Measurements from ENCODE around the gene FAM210A.

The FAM210A gene

DNA sequence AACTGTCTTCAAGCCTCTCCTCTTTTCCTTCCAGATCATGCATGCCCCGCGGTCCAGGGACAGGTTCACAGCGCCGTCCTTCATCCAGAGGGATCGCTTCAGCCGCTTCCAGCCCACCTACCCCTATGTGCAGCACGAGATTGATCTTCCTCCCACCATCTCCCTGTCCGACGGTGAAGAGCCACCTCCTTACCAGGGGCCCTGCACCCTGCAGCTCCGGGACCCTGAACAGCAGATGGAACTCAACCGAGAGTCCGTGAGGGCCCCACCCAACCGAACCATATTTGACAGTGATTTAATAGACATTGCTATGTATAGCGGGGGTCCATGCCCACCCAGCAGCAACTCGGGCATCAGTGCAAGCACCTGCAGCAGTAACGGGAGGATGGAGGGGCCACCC is 81.3 kb downstream of the FAM210A start:
- DNase-seq (ENCODE audit: low spot score) = no peak

DNA sequence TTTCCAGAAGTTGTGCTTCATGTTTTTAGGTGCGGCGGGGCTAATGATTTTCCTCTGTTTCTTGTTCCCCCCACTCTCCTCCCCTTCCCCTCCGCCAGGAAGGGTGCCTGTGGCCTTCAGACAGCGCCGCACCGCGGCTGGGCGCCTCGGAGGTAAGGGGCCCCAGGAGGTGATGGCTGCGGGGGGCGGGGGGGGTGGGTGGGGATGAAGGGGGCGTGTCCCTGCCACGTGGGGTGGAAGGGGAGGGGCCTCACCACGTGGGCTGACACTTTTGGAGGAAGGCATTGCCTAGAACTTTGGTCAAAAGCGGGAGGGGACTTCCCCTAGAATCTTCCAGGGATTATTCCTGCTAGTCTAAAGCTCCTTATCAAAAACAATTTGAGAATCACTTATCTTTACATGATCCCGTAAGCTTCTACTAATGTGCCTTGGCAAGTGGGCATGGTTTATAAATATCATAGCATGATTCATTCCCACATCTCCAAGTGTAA is 83.1 kb downstream of the FAM210A start:
- DNase-seq (ENCODE audit: low spot score) = no peak

DNA sequence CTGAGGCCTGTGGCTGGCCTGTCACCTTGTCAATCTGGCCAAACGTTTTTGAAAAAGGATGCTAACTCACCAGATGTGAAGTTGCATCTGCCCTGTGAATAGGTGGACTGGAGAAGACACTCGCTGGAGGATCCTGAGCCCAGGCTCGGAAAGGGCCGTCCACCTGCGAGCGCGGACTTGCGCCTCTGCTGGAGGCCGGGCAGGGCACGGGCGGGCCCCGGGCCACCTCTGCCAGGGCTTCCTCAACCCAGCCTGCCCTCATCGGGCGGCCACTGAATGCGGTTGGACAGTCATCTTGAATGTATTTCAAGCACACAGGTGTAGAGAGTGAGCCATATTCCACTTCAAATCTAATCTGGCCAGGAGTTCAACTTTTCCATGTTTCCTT is 83.9 kb downstream of the FAM210A start:
- DNase-seq (ENCODE audit: low spot score) = no peak

DNA sequence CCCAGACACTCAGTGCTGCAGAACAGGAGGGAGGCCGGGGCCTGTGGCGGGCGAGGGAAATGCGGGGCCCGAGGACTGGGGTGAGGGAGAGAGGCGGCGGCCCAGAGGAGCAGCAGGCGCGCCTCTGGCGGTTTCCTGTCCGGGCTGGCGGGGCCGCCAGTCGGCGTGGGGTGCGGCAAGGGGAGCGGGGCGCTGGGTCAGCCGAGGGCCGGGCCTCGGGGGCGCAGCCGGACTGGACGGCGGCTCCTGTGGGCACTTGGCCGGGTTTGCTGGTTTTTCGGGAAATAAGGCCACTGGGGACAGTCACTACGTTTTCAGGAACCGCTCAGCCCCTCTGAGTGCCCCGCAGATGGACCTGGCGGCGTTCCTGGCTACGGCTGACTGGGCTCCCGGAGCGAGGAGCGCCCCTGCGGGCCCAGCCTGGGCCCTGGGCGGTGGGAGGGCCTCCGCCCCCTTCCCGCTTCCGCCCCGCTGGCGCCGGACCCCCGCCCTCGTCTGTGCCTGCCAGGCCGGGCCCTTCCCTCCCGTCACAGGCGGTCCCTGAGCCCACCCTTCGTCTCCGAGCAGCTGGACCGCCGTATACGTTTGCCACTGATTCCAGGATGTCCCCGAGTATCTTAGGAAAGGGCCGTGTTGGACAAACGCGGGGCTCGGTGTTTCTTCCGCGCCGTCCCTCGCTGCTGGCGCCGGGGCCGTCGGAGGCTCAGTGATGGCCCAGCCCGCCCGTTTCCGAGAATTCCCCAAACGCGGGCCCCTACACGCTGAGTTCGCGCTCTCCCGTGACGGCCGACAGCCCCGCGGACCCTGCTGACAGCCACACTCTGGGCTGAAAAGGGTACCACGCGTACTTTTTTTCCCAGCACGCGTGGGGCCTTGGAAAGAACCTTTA is 84.6 kb downstream of the FAM210A start:
- DNase-seq (ENCODE audit: low spot score) = no peak

DNA sequence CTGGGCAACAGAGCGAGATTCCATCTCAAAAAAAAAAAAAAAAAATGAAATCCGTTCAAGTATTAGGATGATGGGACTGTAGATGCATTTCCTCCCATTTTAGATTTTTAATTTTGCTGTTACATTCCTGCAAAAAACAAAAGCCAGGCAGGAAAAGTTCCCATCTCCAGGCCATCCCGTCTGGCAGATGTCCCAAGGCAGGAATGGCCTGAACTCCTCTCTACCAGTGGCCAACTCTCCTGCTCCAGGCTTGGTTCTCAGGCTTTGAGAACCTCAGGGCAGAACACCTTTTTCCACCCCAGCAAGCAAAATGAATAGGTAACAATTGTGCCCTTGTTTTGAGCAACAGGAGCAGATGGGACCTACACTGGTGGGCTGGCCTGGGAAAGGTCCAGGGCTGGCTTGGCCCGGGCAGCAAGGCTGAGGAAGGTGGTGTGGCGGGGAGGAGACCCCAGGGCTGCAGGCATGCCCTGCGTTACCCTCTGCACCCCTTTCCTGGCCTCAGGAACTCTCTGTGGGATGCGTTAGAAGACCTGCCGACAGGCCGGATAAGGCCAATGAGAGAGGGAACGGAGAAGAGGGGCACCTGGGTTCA is 86.0 kb downstream of the FAM210A start:
- no peak for DNase-seq (ENCODE audit: low spot score)

DNA sequence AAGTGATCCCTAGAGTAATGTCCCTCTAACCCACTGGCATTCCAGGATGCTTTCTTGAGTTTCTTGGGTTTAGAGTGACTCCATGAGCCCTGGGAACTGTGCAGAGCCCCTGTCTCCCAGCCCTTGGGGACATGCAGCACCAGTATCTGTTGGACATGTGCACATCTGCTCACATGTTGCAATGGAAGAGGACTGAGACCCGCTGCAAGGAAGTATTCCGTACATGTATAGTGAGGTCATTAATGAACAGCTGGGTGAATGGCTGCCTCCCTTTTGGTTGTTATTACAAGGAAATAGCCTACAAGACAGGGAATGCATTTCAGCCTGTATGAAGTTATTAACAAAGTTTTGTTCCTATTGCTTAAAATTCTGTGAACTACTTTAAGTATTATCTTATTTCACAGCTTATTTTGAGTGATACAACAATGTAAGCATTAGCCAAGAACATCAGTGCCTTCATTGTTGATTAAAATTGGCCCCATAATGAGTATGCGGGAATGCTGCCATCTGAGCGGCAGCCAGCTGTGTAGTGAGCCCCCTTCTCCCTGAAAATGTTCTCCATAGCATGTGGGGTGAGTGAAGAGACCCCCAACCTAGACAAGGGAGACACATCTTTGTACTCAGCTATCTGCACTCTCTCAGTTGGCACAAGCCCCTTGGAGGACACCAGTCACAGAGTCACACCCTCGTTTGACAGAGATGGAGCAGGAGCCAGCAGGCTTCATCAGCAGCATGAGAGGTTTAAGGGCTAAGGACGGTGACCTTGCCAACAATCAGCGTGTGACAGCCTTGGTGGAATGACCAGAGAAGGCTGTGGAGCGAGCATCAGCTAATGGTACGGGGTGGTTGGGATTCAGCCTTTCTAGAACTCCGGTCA is 87.4 kb downstream of the FAM210A start:
- DNase-seq (ENCODE audit: low spot score) = no peak

DNA sequence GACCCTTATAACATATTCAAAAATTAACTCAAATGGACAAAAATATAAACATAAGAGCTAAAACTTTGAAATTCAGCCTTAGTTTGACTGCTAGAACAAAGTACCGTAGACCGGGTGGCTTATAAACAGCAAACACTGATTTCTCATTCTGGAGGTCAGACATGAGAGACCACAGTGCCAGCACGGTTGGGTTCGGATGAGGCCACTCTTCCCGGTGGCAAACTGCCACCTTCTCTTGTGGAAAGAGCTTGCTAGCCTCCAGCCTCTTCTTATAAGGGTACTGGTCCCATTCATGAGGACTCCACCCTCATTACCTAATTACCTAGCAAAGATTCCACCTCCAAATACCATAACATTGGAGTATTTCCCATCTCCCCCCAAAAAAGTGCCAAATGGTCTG is 91.3 kb downstream of the FAM210A start:
- DNase-seq (ENCODE audit: low spot score) = no peak

DNA sequence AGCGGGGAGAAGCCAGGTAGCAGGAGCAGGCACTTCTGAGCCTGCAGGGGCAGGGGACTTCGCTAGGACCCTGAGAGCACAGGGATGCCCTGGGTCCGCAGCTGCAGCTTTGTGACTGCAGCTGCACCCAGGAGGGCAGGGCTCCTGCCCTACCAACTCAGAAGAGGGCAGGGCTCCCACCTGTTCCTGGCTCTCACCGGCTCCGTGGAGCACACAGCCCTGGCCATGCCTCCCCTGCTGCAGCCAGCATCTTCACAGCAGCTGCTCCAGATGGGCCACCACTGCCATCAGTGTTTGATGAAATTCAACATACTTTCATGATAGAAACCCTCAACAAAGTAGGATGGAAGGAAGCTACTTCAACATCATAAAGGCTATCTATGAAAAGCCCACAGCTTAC is 92.7 kb downstream of the FAM210A start:
- DNase-seq (ENCODE audit: low spot score) = no peak

DNA sequence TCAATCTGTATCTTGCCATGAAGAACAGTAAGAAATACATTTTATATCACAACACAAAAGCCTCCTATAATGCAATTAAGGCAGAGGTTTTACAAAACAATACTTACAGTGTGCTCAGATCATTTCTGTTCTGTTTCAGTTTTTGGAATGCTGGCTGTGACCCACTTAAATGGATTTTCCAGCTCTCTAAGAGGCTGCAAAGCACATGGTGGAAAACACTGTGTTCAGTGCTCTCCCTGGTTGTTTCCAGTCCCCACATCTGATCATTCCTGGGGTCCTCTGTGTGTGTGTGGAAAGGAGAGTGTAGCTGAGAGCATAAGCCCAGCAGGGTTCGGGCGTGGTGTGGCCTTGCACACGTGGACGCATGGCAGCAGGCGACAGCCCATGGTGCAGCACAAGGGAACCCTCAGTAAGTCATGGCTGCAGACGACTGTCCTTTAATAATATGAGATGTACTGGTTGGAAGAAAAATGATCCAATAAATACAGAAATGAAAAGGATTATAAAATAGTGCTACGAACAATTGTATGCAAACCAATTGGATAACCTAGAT is 95.6 kb downstream of the FAM210A start:
- DNase-seq (ENCODE audit: low spot score) = no peak

DNA sequence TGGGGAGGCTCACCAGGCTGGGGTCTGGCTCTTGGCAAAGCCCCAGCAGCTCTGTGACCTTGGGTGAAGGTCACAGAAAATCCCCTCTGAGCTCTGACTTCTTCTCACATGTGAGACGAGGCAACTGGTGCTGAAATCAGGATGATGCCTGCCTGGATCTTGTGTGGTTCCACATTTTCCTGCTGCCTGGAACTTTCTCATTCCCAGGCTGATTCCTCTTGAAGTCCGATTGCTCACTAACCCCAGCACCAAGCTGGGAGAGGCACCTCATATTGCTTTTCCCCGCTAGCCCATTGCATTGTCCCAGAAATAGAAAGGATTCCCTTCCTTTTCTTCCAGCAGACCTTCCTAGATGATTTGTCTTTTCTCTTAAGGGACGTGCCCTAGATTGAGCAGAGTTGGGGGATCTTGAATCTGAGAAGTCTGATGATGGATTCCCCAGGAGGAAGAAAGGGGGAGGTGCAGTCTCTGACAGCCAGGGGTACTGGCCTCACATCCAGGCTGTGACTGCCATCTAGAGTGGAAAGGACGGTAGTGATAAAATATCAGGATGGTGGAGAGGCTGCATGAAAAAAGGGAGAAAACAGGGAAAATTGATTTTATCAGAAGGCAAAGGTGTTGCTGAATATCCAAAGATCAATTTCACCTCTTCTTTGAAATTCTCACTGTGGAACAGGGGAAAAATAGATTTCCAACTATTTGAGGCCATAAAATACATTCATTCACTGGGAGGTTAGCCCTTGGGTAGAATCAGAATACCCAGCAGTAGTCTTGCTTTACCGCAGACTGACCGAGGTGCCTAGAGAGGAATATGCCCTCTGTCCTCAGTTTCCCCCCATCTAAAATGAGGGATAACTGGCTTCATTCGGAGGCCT is 96.3 kb downstream of the FAM210A start:
- peak; percentile 66 for DNase-seq (ENCODE audit: low spot score)

DNA sequence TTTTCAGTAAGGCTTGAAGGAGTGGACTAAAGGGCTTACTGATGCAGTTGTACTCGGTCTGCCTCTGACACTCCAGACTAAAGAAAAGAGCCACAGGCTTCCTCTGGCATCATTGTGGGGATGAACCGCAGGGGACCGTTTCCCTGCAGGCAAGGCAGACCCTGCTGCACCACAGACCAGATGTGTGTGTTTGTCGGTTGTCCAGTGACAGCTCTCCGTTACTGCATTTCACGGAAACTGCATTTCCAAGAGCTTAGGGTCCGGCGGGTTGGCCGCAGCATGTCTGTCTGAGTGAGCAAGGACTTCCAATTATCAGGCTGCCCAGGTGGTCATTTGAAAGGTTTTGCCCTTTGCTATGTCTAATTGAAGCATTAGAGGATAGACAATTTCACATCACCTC is 98.1 kb downstream of the FAM210A start:
- DNase-seq (ENCODE audit: low spot score) = no peak

DNA sequence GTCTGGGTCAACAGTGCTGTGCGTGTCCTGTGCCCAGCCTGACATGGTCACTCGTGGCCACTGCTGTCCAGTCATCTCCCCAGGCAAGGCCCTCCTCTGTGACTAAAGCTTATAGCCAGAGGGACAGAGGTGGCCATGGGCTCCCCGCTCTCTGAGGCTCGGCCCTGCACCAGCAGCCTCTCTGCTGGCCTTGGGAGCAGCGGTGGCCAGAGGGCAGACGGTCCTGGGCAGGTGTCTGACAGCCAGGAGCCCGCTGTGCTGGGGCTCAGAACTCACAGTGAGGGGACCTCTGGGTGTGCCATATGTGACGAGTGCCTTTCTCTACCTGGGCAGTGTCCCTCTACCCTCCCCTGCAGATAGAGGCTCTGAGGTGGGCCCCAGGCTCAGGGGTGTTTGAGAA is 98.7 kb downstream of the FAM210A start:
- DNase-seq (ENCODE audit: low spot score) = no peak

DNA sequence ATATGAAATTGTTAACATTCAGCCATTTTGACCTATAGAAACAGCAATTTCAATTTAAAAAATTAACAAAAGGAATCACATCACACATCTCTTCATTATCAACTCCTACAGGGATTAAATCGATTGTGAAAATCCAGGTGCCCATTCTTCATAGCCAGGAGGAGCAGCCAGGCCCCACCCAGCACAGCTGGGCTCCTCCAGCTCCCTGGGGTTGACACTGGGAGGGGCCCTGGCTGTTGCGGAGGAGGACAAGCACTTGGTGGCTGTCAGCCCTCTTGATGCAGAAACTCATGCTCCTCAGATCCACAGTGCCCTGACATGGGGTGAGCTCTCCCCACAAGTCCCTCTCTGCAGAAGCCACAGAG is 99.8 kb downstream of the FAM210A start:
- DNase-seq (ENCODE audit: low spot score) = no peak

DNA sequence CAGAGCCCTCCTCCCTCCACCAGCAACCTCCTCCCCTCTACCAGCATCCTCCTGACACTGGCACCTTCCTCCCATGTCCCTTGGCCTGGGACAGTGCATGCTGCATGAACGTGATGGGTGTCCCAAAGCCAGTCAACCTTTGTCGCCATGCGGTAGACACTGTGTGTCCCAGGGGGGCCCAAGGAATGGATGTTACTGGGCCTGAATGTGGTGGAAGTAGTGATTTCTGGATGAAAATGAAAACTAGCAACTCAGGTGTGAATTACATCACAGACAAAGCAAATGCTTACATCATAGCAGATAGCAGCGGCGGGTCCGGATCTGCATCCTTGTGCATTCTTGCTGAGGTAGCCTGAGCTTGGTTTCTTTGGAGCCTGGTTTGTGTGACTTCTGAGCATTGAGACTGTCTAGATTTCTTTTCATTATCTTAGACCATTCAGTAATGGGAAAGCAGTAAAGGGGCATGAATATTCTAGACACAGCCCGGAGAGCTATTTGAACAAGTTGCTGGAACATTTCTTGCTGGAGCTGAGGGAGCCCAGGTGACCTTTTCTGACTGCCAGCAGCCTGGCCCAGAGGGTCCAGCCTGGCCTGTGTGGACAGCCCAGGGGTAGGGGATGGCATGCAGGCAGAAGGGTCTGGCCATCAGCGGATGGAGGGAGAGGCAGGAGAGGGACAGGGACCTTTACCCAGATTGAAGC is 100.4 kb downstream of the FAM210A start:
- DNase-seq (ENCODE audit: low spot score) = no peak

DNA sequence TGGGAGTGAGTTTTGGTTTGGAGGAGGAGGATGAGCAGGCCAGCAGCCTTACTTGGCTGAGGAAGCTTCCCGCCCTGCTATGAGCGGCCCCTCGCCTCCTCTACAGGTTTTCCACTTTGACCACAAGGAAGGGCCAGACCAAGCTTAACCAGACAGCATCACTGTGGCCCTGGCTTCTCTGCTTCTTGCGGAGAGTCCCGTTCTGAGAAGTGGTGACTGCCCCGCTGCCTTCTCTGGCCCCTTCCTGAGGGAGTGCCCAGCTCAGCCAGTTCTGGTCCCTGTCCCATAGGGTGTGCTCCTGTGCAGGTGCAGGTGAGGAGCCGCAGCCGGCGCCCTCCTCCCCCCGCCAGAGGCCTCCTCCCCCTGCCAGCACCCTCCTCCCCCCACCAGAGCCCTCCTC is 101.0 kb downstream of the FAM210A start:
- DNase-seq (ENCODE audit: low spot score) = no peak

DNA sequence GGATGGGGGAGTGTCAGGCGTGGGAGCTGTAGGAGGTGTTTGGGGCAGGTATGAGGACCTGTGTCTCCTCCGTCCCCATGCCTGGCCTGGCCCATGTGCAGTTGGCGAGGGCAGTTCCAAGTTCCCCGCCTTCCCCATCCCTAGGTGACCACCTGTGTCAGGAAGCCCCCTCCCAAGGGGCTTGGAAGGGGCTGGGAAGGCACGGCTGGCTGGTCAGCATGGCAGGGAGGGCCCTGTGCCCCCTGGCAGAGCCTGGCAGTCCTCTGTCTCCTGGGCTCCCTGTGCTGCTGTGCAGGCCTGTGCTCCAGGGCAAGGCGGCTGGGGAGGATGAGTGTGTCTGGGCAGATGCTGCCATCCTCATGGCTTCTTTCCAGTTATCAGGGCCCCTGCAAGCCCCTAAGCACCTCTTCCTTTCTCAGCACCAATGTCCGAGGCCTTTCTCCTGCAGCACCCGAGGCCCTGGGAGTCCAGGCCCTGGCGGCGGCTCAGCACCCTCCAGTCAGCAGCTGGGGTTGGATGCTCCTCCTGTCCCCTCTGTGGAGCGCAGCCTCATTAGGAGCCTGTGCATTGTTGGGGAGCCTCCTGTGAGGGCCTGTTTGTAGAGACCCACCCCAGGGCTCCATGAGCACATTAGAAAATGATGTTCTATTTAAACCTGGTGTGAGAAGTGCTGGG is 101.7 kb downstream of the FAM210A start:
- no peak for DNase-seq (ENCODE audit: low spot score)

DNA sequence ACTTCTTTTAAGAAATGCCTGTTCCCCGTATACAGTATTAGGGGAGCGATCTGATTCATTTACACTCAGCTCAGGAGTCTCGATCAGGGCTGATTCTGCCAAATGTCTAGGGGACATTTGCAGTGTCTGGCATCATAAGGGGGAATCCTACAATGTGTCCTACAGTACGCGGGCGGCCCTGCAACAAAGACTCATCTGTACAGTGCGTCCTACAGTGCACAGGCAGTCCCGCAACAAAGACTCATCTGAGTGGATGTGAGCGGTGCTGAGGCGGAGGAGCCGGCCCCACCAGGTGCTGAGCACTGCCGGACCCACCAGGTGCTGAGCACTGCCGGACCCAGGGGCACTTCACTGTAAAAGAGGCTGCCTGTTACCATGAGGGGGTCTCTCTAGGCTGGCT is 102.5 kb downstream of the FAM210A start:
- no peak for DNase-seq (ENCODE audit: low spot score)

DNA sequence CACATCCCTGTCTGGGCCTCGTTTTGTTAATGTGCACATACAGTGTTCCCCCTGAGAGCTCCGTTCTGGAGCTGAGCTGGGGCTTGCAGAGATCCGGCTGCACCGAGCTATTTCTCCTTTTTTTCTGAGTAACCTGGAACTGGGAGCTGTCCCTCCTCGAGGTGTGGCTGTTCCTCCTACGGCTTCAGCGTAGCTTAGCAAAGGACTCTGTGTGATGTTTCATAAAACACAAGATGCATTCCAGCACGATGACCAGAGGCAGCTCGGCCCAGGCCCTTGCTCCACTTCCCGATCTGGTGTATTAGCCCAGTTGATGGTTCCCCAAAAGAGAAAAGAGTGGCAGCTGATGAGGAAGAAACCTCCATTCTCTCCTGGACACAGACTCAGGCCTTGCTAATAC is 103.0 kb downstream of the FAM210A start:
- no peak for DNase-seq (ENCODE audit: low spot score)

DNA sequence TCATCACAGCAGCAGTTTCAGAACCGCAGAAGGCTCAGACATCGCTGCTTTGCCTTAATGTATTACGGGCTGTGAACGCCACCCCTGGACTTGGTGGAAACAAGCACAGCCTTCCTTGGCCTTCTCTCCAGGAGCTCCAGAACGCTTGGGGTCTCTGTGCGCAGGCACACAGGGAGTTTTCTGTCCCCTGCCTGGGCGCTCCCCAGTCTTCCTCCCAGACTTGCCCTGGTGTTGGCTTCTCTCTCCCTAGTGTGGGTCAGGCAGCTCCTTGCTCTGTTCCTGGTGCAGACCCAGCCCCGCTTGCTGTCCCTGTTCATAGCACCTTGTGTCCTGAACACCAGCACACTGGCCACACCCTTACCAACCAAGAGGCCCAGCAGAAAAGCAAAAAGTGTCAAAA is 103.6 kb downstream of the FAM210A start:
- no peak for DNase-seq (ENCODE audit: low spot score)
